HEK293T (cell line): ENCODE data around the gene CFI.

Source experiments
- ARNT ChIP-seq: fragments of 450-650 bp; IDR thresholded peaks from 2 replicates; pipeline ENCODE4 v1.6.1; 2017; ENCODE audit warnings: mild to moderate bottlenecking
- FOXM1 ChIP-seq: fragments of 450-650 bp; IDR thresholded peaks from 2 replicates; pipeline ENCODE4 v1.6.1; 2017; ENCODE audit warnings: mild to moderate bottlenecking, borderline replicate concordance
- SP1 ChIP-seq: fragments of 450-650 bp; IDR thresholded peaks from 2 replicates; pipeline ENCODE4 v1.6.1; 2017

DNA sequence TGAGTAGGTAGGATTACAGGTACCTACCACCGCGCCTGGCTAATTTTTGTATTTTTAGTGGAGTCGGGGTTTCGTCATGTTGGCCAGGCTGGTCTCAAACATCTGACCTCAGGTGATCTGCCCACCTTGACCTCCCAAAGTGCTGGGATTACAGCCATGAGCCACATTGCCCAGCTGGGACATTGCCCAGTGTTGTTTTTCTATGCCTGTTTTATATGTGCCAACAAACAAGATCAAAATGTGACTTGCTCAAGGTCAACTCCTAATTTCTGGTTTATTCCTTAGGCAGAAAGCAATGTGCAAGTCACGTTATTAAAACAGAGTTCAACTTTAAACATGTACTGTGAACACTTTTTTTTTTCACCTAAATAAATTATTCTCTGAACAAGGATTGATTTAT, 48.8 kb upstream of the CFI start:
- TF ChIP-seq SP1 (no peak), FOXM1 (no peak), ARNT (no peak)
